CD4-positive, alpha-beta T cell treated with Interleukin-17A for 4 hours (primary cell): Measurements from ENCODE around the gene LHX2.

Source experiments
- DNase-seq: peaks from one replicate; pipeline ENCODE4 v3.0.0-alpha.2; 2020; ENCODE audit warnings: mixed read lengths

Gene LHX2

DNA sequence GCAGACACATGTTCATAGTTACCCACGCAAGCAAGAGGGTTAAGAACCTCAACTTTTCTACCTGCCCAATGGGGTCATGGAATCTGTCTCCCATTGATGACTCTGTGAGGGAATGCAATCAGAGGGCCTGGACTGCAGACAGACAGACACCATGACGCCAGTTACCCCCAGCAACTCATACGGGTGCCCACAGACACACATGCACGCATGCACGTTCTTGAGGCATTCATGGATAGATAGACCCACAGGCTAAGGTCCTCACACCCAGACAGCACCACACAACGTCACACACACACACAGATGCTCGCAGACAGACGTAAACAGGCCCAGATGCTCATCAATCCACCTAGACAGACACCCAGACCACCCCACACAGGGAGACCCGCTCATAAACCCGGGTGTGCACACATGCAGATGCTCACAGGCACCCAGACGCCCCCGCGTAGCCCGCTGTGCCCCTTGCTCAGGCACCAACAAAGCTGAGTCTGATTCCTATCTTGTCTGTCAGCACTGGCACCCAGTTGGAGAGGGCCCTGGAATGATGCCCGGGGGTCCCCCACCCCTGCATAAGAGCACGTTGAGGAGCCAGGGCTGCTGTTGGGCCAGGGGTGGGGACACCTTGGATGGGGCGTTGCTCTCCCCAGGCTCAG is 23.6 kb downstream of the LHX2 start:
- no peak for DNase-seq

DNA sequence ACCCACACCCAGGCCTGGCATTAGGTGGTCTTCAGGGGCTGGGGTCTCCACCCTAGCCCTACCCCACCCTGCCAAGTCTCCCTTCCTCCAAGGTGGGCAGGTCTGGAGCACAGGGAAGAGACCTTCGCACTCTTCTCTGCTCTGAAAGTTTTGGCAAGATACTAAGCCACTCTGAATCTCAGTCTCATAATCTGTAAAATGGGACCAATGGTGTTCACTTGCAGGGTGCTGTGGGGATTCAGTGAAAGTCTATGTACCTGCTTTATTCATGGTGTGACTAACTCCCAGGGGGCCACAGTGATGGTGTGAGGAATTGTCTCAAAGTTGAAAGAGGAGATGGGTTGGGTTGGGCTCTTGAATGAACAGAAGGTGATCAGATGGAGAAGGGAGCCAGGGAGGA is 25.0 kb downstream of the LHX2 start:
- DNase-seq = no peak

DNA sequence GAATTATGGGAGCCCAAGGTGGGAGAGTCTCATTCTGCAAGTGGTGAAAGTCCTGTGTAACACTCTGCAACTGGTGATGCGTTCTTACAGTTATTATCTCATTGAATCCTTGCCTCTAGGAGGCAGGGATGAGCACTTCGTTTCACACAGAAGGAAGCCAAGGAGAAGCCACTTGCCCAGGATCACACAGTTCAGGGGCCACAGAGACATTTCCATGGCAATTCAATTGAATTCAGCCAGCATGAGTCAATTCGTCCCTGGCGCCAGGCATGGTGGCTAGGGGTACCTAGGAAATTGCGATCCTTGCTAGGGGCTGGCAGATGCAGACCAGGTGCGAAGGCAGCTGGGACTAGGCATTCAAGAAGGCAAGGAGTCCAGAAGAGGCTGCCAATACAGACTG is 26.2 kb downstream of the LHX2 start:
- no peak for DNase-seq

DNA sequence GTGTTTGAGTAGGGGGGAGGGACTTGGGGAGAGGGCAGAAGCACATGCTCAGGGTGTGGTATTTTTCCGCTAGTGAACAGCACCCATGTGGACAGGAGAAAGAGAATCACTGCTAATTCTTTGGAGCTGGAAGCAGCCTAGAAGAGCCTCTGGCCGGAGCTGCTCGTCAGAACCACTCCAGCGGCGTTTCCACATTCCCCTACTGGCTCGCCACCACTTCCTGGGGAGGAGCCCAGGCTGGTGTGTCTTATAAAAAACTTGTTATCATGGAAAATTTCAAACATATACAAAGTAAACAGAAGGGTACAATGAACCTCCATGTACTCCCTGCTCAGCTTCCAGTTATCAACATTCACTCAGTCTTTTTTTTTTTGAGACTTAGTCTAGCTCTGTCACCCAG is 26.7 kb downstream of the LHX2 start:
- DNase-seq = no peak

DNA sequence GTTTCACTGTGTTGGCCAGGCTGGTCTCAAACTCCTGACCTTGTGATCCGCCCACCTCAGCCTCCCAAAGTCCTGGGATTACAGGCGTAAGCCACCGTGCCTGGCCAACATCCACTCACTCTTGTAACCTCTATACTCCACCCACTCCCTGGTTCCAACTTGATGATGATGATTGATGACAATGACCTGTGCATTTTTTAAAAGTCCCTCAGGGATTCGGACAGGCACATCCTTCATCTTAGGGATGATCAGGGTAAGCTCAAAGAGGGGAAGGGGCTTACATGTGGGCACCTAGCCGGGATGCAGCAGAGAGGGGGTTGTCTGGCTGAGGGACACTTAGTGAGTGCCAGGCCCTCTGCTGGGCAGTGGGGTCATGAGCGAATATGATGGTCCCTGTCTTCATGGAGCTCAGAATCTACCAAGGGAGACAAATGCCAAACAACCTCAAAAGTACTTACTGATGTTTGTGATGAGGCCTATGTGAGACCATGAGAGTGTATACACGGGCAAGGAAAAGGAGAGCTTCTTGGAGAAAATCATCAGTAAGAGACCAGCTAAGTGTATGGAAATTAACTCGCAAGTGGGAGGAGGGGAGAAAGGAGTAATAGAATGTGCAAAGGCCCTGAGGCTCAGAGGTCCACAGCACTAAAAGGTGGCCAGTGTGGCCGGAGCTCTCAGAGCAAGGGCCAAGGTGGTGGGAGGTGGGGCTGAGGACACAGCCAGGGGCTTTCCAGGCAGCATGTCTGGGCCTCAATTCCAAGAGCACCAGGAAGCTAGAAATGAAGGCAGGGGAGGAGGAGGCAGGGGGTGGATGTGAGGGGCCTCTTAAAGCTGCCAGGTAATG is 27.4 kb downstream of the LHX2 start:
- no peak for DNase-seq

DNA sequence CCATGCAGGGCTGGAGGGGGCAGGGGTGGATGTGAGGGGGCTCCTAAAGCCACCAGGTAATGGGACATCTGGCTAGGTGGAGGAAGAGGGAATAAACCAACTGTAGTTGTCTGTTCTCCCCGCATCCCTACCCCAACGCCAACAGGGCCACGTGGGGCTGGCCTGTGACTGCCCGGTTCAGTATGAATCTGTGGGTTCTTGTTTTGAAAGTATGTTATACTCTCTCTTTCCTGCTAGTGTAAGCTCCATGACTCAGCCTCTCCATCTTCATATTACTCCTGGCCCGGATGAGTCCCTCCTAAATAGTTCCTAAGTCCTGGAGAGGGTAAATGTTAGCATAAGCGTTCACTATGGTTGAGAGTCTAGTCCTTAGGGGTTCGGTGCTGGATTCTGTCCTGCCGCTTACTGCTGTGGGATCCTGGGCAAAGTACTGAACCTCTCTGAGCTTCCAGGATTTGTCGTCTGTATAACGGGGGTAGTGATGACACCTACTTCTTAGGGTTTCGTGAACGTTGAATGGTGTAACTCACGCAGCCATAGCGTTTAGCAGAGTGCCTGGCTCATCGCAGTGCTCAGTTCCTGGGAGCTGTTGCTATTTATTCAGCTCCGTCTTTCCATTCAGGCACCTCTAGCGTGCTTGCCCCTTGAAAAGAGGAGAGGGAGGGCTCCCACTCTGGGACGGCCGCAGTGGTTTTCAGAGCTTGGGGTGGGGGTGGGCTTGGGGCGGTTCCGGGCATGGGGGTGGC is 28.8 kb downstream of the LHX2 start:
- DNase-seq = no peak

DNA sequence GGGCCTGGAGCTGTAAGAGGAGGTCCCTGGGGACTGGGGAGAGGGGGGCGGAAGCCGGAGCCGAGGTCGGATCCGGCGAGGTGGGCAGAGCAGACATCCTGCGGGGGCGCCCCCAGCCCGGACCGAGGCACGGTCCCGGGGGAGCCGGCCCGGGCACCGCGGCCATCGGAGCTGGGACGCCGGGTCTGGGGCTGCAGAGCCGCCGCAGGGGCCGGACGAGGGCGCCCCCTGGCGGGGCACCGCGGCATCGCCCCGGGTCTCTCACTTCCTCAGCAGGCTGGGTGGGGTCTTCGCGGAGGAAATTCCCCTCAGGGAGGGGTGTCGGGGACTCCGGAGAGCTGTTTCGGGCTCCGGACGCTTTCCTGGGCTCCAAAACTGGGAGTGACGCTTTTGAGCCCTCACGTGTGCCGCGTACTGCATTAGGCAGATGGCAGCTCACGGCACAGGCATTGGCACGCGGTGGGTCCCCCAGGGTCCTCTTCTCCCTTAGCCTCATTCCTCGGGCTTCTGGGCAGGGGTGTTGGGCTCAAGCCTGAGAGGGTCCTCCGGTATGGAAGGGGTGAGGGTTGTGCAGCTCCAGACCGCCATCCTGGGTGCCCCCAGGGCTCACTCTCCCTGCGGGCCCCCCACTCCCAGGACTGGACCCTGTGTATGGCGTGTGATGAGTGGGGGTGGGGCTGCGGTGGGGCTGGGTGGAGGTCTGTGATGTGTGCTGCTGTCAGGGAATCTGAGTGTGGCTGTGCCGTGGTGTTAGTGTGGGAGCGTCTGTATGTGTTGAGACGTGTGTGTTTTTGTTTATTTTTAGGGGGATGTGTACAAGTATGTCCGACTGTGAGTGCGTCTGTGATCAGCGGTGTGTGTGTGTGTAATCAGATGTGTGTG is 29.6 kb downstream of the LHX2 start:
- DNase-seq = peak; percentile 43

DNA sequence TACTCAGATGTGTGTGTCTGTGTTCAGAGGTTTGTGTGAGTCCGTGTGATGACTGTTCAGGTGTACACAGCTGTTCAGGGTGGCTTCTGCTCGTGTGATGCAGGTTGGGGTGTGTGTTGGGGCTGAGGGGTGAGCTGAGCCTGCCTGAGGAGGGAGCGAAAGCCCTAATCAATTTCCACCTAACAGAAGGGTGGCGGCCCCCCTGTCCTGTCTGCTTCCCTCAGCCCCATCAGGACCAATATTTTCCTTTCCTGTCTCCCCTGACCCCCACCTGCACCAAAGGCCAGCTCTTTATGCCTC is 30.2 kb downstream of the LHX2 start:
- no peak for DNase-seq

DNA sequence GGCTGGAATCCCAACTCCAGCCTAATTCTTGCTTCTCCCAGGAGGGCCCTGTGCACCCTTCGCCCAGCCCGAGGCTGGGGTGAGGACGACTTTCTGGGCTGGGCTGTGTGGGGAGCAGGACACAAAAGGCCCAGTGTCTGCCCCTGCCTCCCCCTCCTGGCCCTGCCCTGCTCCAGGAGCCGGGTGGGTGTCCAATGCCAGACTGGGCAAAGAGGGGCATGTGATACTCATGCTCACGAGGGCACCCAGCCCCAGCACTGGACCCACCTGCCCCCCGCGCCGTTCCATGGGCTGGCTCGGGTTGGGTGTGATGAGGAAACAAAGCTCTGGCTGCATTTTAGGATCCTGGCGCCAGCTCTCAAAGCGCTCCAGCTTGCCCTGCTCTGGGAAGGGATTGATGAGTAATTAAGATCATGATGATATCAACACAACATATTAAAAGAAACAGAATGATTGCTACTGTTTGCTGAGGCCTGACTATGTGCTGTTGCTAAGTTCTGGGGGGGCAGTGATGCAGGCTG is 30.7 kb downstream of the LHX2 start:
- no peak for DNase-seq

DNA sequence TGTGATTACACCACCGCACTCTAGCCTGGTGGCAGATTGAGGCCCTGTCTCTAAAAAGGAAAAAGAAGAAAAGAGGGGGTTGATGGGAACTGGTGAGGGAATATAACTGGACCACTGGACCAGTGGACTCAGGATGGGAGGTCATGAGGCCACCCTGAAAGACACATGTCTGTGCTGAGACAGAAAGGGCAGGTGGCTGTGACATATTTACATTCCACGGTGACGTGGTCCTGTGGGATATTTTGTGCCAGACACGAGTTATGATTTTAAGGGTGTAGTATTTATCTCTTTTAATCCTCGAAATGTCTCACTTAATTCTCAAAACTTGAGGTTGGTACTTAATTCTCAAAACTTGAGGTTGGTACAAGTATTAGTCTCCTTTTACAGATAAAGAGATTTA is 32.9 kb downstream of the LHX2 start:
- no peak for DNase-seq

DNA sequence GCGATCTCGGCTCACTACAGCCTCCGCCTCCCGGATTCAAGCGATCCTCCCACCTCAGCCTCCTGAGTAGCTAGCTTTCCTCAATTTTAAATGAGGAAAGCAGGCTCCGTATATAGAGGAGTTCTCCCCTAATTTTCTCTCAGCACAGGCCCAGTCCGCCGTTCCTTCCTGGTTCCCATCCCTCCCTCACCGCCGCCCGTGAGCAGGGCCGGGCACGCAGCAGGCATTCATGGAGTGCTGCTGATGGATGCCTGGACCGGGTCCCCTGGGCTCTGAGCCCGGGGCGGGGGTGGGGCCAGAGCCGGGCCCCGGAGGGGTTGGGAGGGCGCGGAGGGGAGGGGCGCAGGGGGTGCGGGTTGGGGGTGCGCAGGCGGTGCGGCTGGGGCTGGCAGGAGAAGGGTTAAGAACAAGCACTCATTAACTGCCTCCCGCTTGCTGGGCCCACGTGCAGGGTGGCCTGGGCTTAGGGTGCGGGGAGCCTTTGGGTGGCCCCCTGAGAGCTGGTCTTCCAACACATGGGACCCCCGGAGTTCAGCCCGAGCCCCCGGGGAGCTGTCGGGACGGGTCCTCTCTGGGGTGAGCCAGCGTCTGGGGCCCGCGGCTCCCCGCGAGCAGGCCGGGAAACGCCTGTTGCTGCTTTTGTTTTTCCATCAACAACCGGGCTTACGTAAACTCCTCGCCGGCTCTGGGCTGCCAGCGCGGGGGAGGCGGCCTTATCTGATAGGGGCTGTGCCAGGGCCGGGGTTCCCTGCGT is 33.7 kb downstream of the LHX2 start:
- DNase-seq = no peak

DNA sequence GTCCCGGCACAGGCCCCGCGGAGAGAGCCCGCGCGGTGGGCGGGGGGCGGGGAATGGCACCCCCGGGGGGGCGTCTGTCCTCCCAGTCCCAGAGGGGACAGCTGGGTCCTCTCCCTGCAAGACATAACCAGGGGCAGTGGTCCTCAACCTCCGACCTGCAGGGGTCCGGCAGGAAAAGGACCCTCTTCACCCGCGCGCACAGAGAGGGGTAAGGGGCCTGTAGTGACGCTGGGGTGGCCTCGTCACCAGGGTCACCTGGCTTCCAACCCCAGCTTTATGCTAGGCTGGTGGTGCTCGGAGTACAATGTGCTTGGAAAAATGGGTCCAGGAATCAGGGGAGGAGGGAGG is 34.2 kb downstream of the LHX2 start:
- no peak for DNase-seq

DNA sequence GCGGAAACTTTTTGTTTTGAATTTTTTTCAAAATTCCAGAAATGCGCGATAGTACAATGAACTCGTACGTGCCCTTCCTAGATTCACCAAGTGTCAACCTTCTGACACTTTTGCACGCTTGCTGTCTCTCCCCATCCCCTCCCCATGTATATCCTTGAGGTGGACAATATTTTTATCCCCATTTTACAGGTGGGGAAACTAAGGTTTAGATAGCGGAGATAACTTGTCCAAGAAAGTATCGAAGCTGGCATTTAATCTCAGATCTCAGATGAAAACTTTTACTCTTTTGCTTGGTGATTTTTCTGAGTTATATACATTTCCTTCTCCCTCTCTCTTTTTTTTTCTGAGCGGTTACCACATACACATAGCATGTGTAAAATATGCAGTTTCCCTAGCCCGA is 34.6 kb downstream of the LHX2 start:
- DNase-seq = no peak

DNA sequence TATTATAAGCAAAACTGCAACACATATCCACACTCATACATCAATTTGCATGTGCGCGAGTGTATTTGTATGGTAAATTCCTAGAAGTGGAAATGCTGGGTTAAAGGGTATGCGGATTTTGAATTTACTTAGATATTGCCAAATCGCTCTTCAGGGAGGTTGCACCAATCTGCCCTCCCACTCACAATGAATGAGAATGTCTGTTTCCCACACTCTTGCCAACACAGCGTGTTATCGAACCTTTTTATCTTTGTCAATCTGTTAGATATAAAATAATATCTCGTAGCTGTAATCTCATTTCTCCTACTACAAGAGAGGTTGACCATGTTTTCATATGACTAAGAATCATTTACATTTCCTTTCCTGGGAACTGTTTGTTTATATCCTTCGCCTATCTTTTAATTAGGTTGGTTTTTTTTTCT is 35.7 kb downstream of the LHX2 start:
- no peak for DNase-seq

DNA sequence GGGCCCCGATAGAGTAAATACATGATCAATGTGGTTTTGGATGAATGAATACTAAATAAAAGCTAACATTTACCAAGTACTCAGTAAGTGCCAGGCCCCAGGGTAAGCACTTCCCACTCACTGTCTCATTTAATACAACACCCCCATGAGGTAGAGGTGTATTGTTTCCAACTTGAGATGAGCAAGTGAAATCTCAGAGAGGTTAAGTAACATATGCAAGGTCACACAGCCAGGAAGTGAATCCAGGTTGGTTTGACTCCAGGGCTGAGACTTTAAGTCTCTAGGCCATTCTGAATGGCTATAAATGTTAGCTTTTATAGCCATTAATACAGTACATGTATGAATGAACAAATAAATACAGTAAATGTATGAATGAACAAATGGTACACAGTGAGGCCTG is 39.4 kb downstream of the LHX2 start:
- no peak for DNase-seq

DNA sequence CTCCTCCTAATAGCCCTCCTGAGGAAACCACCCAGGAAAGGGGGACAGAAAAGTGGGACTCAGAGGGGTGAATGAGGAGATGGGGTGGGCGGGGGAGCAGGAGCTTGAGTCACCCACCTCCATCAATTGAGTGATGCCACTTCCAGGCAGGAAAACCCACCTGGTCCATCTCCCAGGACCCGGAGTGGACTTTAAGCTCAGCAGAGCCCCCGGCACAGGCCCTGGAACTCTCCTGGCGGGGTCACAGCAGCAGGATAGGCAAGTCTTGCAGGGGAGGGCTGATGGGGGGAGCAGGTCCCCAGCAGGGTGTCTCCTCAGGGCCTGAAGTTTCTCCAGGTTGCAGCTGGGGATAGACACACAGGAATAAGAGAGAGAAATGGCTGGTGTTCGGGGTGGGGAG is 40.8 kb downstream of the LHX2 start:
- DNase-seq = no peak

DNA sequence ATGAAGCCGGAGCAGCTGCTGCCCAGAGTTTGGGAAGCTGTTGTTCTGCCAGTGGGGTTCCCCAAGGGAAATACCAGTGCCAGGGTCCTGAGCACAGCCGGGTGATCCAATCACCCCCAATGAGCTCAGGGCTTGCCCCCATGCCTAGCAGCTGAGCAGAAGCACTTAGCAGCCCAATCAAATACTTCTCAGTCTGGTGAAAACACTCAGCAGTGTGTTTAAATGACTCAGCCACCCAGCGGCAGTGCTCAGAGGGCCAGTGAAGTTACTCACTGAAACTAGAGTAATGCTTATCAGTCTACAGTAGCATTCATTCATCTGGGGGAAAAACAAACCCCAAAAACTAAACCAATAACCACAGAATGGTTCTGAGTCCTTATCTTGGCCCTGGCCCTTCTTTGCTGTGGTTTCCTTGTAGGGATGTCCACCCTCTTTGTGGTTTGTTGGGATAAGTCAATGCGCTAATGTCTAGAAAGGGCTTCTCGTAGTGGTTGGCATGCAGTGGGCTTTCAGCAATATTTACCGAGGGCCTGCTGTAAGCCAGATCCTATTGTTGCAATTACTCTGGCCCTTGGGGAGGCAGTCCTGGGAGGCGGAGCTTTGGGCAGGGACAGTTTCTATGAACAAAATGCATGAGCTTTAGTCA is 43.1 kb downstream of the LHX2 start:
- DNase-seq = no peak

DNA sequence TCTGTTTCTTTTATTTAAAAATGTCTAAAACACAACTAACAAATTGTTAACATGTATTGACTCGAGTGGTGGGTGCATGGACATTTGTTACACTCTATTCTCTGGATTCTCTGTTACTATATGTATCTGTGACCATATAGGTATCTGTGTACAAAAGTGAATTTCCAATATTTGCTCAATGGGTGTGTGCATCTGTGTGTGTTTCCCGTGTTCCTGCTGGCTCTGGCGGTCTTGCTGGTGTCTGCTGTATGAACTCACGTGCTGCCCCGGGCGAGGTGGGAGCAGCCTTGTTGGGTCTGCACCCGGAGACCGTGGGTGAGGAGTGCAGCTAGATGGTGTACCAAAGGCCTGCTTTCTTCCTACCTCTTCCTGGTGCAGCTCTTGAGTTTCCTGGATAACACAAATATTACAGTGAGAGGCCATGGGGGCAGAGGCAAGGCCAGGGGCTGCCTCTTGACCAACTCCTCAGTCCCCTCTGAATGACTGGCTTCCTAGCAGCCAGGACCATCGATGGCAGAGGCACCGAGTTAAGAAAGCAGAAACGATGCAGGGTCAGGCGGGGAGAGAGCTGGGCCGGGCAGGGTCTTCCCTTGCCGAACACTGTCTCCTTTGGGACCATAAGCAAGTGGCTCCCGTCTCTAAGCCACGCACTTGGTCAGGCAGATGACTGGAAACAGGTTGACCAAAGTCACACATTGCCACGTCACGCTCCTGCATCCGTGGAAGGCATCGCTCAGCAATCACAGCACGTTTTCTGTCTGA is 49.5 kb downstream of the LHX2 start:
- no peak for DNase-seq

DNA sequence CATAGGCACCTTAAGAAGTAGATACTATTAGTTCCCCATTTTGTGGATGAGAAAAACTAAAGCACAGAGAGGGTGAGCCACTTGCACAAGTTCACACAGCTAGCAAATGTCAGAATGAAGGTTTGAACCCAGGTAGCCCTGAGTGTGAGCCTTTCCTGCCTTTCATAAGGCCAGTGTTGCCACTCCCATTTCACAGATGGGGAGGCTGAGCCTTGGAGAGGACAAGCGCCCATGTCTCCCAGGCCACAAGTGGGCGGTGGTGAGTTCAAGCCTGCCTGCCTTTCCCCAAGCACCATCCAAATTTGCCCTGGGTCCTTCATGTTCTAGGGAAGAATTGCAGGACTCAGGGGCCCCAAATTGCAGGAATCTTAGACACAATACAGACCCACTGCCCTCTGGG is 50.6 kb downstream of the LHX2 start:
- no peak for DNase-seq

DNA sequence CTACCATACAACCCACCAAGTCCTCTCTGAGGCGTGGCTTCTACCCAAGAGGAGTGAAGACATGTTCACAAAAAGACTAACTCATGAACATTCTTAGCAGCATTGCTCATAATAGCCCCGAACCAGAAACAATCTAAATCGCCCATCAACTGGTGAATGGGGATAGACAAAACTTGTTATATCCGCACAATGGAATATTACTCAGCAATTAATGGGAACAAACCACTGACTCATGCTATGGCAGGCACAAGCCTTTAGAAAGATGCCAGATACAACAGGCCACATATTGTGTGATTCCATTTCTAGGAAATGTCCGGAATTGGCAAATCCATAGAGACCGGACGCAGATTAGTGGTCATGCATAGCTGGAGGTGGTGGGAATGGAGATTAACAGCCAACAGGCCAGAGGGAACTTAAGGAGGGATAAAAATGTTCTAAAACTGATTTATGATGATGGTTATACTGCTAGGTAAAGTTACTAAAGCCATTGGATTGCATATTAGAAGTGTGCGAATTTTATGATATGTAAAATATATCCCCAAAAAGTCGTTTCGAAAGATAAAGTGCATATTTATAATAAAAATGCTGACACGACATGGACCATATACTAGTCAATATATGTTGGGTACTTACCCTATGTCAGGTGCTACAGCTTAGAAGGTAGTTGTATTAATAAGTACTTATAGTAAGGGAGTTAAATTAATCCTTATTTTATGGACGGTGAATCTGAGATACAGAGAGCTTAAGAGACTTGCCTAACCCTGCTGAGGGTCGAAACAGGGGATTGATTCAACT is 55.4 kb downstream of the LHX2 start:
- no peak for DNase-seq
